NB4 (cell line): ENCODE data around the gene KRABD2.
"Not testable (repeated sequence)": the region's sequence is repeated elsewhere in the genome, so short reads cannot be mapped to it uniquely, and the experiment has no call there.

Source experiments
- CTCF ChIP-seq: IDR thresholded peaks from one replicate; pipeline ENCODE4 v1.5.1; 2012; ENCODE audit warnings: low read depth, low read length
- POLR2A ChIP-seq: IDR thresholded peaks from 2 replicates; pipeline ENCODE4 v1.6.1; 2011; ENCODE audit warnings: mild to moderate bottlenecking; ENCODE audit not compliant: insufficient read length; ENCODE audit errors: extremely low read depth

GRCh38 chr17:8373856-8374255 lies 2.6 kb downstream of the KRABD2 start:
- not testable (repeated sequence) for TF ChIP-seq POLR2A, CTCF
